SH-SY5Y (cell line): ENCODE measurements around the gene OPCML.

Experiments used
- GATA2 ChIP-seq: IDR thresholded peaks from 2 replicates; pipeline ENCODE4 v1.6.1; 2011; ENCODE audit warnings: mild to moderate bottlenecking, low read depth, low read length
- GATA3 ChIP-seq: IDR thresholded peaks from 2 replicates; pipeline ENCODE4 v1.6.1; 2011; ENCODE audit warnings: low read depth, mild to moderate bottlenecking, low read length, moderate library complexity

Gene OPCML

GRCh38 chr11:132586801-132587200, 945.5 kb downstream of the OPCML start:
- no peak for TF ChIP-seq GATA2
- no peak for TF ChIP-seq GATA3

DNA sequence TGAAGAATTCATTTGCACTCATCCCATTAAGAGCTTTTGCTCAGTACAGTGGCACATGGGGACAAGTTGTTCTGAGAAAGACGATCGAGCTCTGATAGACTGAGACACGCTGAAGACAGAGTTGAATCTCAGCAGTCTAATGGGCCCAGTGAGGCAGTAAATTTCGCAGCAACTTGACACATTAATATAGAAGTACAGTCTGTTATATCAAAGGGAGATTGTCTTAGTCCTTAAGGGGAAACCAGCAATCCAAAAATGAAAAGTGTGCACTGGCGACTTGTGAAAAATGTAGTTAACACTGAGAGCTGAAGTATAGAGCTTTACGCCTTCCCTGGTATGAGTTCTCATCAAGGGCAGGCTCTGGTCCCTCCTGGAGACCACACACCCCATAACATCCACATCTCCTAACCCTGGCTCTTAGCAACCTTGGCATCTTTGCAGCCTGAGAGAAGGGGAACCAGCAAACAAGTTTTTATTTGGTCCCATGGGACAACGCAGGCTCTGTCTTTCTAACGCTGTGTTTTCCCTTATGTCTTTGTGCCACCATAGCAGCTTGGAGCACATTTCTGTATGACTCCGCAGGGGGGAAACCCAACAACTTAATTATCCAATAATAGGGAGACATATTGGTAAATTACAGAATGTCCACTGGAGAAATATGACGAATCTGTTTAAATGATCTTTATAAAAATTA, 952.5 kb downstream of the OPCML start:
- TF ChIP-seq GATA2 (no peak), GATA3 (no peak)

GRCh38 chr11:132579136-132579535, 953.2 kb downstream of the OPCML start:
- TF ChIP-seq GATA3 (no peak), GATA2 (no peak)

DNA sequence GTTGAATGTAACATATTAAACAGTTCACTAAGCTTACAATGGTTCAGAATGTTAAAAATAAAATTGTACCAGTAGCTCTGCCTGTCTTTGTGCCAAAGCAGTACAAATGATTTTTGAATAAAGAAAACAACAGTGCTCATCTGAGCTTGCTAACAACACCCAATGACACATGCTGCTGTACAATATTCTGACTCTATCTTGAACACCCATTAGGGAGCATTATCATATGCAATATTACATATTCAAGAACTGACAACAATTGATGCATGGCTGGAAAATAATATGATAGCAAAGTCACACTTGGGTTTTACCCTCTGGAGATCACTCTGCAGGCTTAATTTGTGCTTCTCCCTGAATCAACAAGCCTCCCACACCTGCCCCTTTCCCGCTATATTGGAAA, 953.7 kb downstream of the OPCML start:
- no peak for TF ChIP-seq GATA2

DNA sequence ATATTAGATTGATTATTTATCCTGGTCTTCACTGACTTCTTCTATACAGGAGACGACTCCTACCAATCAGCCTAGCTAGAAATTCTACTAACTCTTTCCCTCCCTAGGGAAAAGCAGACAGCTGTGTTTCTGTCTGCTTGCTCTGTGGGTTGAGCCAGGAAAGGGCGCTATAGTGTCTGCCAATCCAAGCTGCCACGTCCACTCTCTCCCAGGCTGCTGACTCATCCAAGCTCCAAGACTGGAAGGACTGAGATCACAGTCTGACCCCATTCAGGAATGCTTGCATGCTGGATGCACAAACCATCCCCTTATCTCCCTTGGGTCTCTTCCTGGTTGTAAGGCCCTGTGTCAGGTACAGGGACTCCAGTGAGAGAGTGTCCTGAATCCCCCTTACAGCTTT, 955.6 kb downstream of the OPCML start:
- TF ChIP-seq GATA2 (no peak), GATA3 (no peak)

DNA sequence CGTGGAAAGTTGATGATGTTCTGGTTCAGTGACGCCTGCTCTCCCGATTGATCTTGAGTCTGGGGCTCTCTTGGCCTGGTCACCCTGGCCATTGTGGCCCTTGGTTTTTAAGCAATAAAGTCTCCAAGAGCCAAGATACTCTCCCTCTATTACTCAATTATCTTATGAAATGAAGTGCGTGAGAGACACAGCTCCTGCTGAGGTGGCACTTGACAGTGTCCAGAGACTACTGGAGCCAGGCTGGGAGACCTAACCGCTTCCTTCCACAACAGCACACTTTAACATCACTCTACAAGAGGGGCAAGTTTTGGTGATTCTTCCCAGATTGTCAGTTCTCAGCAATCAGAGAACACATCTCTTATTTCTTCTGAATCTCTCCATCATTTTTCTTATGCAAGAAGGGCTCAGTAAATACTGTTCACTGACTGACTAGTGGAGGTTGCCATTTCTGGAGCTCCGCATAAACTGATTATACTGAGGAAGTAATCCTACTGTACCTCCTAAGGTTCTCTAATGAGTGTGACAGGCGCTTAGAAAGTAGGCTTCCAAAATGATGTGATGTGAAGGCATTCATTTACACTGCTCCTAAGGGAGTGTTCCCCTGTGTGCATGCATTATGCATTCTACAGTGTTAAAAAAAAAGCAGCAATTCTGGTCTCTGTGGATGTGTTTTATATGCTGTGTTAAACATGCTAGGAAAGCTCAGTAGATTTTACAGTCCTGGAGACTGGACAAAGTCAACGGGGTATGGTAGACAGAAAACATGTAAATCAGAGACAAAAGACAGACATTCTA, 968.0 kb downstream of the OPCML start:
- no peak for TF ChIP-seq GATA3
- TF ChIP-seq GATA2 = no peak

- no peak for TF ChIP-seq GATA2
- TF ChIP-seq GATA3 = no peak
Measured at GRCh38 chr11:132563050-132563449, 969.3 kb downstream of the OPCML start.

- TF ChIP-seq GATA3 = no peak
- no peak for TF ChIP-seq GATA2
Measured at GRCh38 chr11:132561937-132562336, 970.4 kb downstream of the OPCML start.

- TF ChIP-seq GATA3 (no peak), GATA2 (no peak)
Measured at GRCh38 chr11:132559331-132560036, 972.8 kb downstream of the OPCML start.

DNA sequence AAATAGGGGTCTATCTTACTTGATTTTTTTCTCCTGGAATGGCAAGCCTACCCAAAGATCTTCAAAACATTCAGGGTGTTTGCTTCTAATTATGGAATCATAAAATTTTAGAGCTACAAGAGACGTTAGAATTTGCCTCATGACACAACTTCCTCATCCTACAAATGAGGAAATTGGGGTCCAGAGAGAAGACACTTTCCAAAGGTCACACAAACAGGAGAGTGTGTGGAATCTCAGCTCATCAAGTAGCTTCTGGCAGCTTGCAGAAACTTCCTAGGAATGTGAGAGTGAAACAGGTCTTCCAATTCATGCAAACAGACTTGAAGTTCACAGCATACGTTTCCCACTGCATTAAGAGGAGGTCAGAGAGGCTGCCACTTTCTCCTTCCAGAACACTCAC, 976.0 kb downstream of the OPCML start:
- TF ChIP-seq GATA3 (no peak), GATA2 (no peak)

- no peak for TF ChIP-seq GATA2
- no peak for TF ChIP-seq GATA3
Measured at GRCh38 chr11:132555617-132556016, 976.7 kb downstream of the OPCML start.

- TF ChIP-seq GATA3 (no peak), GATA2 (no peak)
Measured at GRCh38 chr11:132551016-132551415, 981.3 kb downstream of the OPCML start.

DNA sequence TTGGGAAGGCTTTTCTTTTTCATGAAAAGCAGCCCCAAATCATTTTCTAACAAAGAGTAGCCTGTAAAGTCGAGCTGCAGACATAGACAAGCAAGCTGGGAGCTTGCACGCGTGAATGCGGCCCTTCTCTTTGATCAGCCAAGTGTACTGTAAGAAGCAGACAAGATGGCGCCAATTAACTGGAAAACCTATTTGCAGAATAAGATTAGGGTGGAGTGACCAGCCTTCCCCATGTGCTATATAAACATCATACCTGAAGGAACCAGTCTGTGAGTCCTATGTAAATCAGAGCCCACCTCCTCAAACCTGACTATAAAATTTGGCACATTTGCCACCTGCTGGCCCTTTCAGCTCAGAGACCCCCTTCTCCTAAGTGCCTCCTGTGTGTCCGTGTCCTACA, 982.7 kb downstream of the OPCML start:
- no peak for TF ChIP-seq GATA3
- no peak for TF ChIP-seq GATA2

DNA sequence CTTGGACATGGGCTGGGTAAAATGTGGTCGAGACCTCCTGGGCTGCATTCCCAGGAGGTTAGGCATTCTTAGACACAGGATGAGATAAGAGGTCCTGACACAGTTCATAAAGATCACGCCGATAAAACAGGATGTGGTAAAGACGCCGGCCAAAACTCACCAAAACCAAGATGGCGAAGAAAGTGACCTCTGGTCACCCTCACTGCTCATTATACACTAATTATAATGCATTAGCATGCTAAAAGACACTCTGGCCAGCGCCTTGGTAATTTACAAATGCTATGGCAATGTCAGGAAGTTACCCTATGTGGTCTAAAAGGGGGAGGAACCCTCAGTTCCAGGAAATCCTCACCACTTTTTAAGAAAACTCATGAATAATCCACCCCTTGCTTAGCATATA, 983.3 kb downstream of the OPCML start:
- TF ChIP-seq GATA2 = no peak
- no peak for TF ChIP-seq GATA3

DNA sequence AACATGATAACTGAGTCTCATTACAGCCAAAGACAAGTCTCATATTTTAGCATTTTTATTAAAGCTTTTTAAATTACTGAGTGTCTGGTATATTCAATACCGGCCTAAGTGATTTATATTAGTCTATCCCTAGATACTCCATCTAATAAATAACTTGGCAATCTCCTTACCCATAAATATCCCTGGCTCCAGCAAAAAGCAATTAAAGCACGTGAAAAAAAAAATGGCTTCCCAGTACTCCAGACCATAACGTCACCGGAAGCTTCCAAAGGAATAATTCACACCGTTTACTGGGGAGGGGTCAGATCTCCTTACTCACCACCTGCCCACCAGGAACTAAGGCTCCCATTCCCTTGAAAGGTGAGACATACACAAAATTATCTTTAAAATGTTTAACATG, 988.3 kb downstream of the OPCML start:
- TF ChIP-seq GATA3 (no peak), GATA2 (no peak)
